ENCODE data around the gene DHRS12. TPM values are rescaled to one million over a fixed set of nuclear protein-coding genes. Genes with fewer than 3 reads are reported as not detected.

DHRS12 gene
- total and polyA plus RNA-seq, 8 donors: 4.2 to 27.2 (median 14.1) TPM; not detected in 1

DNA sequence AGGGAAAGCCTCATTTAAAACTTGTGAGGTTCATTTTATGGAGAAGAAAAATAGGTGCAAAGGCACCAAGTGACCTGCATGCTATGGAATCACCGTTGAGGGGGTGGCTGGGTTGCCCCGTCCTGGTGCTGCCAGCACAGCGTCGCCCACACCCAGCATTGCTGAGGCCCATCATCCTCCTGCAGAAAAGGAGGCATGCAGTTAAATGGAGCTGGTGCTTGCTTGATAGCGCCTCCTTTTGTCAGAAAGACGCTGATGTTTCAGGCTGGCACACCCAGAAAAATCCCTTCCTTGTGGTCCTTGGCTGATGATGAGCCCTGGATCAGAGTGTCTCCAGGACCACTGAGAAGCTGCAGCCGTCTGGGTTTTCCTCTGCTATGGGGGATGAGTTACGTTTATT lies 36.9 kb downstream of the DHRS12 start:
- H3K4me1 ChIP-seq: peaks cover 42 to 60% (median 50%) of the 10 kb centered on the region in 4 donors
- H3K27me3 ChIP-seq: no peaks in the 10 kb centered on the region
- no peaks in the 10 kb centered on the region for H3K9me3 ChIP-seq
- no peak for DNase-seq
- TF ChIP-seq POLR2AphosphoS5 (IDR thresholded peaks at IDR 0.05) (no peak), EP300 (IDR thresholded peaks at IDR 0.05) (no peak), POLR2A (IDR thresholded peaks at IDR 0.05) (no peak)
- TF ChIP-seq, protein P1, sequence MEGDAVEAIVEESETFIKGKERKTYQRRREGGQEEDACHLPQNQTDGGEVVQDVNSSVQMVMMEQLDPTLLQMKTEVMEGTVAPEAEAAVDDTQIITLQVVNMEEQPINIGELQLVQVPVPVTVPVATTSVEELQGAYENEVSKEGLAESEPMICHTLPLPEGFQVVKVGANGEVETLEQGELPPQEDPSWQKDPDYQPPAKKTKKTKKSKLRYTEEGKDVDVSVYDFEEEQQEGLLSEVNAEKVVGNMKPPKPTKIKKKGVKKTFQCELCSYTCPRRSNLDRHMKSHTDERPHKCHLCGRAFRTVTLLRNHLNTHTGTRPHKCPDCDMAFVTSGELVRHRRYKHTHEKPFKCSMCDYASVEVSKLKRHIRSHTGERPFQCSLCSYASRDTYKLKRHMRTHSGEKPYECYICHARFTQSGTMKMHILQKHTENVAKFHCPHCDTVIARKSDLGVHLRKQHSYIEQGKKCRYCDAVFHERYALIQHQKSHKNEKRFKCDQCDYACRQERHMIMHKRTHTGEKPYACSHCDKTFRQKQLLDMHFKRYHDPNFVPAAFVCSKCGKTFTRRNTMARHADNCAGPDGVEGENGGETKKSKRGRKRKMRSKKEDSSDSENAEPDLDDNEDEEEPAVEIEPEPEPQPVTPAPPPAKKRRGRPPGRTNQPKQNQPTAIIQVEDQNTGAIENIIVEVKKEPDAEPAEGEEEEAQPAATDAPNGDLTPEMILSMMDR (IDR thresholded peaks at IDR 0.05): no peak
- H3K36me3 ChIP-seq: peaks cover 0 to 32% (median 22%) of the 10 kb centered on the region in 4 donors
- H3K27ac ChIP-seq: no peak overlapping the region
- intact Hi-C loops (cut with DNase I; ENCODE audit: low total_unique reads): no loop called here
- 90 to 96% (median 92%) methylated on average over 8 of the region's 8 CpGs for WGBS, 5 donors
- no peak overlapping the region for H3K4me3 ChIP-seq

DNA sequence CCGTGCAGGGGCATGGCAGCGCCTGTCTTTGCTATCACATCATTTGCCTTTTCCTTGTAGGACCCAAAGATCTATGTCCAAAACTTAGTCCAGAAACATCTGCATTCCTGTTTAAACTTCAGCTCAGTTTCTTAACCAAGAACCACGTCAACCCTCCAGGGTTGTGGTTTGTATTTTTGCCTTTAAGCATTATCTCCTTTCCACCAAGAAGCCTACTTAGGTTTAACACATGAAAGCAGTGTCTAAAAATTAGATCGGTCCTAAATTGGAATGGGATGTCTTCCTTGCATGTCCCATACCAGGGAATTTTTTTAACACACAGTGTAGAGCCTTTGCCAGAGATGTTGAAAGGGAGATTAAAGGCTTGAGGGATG lies 38.8 kb downstream of the DHRS12 start:
- 56 to 69% (median 66%) methylated on average over 4 of the region's 4 CpGs for WGBS, 5 donors
- TF ChIP-seq EP300 (IDR thresholded peaks at IDR 0.05) (no peak), POLR2A (IDR thresholded peaks at IDR 0.05) (no peak), POLR2AphosphoS5 (IDR thresholded peaks at IDR 0.05) (no peak)
- TF ChIP-seq, protein P1 (IDR thresholded peaks at IDR 0.05): no peak

DNA sequence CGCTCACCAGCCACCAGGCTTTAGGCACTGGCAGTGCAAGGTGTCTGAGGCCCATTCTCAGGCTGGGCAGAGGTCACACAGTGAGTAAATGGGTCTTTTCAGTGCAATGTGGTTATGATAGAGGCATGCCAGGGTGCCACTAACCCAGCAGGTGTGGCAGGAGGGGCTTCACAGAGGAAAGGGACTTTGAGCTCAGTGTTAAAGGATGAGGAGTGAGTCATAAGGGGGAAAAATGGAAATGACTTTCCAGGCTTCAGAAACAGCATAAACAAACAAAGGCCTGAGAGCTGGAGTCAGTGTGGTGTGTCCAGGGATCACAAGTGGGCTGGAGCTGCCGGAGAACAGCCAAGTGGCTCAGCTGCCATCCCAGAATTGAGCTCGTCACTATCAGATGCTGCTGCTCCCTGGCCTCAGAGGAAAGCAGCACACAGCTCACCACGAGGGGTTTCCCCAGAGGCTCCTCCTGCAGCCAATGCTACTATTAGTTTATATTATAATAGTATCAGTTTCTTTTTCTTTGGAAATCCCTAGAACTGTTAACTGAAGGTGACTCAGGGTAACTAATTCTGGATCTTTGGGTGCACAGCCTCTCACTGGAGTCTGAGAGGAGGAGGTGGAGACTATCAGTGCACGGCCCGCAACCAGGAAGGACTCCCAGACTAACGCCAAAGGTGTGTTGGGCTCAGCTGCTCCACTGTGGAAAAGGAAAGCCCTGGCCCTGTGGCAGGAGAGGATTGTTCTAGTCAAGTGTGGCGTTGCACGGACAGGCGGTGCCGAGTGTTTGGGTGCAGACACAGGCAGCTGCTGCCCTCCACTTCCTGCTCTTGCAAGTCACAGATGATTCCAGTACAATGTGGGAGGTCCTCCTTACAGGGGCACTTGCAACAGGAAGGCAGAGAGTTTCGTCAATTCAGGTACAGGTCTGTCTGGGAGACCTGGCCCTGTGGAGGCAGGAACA lies 39.5 kb downstream of the DHRS12 start:
- no peak overlapping the region for H3K4me3 ChIP-seq

More for the DNA sequence above, 38.8 kb downstream of the DHRS12 start:
- peaks cover 0 to 46% (median 36%) of the 10 kb centered on the region in 4 donors for H3K36me3 ChIP-seq
- peaks cover 24 to 41% (median 32%) of the 10 kb centered on the region in 4 donors for H3K4me1 ChIP-seq
- no peak overlapping the region for H3K4me3 ChIP-seq
- H3K27me3 ChIP-seq: no peaks in the 10 kb centered on the region
- no peak for DNase-seq
- no peaks in the 10 kb centered on the region for H3K9me3 ChIP-seq
- peak overlapping the region; percentile 46 to 86 (median 77) for H3K27ac ChIP-seq
- intact Hi-C loops (cut with DNase I; ENCODE audit: low total_unique reads): no loop called here

DNA sequence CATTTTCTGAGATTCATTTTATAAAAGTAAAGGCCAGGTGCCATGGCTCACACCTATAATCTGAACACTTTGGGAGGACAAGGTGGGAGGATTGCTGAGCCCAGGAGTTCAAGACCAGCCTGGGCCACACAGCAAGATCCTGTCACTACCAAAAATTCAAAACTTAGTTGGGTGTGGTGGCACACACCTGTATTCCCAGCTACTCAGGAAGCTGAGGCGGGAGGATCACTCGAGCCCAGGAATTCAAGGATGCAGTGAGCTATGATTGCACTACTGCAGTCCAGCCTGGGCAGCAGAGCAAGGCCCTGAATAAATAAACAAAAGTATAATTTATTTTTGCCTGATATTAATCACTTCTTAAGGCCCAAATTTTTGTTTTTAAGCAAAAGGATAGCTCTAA lies 40.5 kb downstream of the DHRS12 start:
- peak overlapping the region in 4 of 5 donors; percentile 46 to 86 (median 78) for H3K27ac ChIP-seq

More for the DNA sequence above, 39.5 kb downstream of the DHRS12 start:
- peaks cover 17 to 34% (median 25%) of the 10 kb centered on the region in 4 donors for H3K4me1 ChIP-seq
- TF ChIP-seq POLR2A (IDR thresholded peaks at IDR 0.05): no peak
- TF ChIP-seq, protein P1 (IDR thresholded peaks at IDR 0.05): peak in 1 of 7 experiments; percentile 9
- peak in 2 of 3 donors; percentile 35 to 38 for TF ChIP-seq POLR2AphosphoS5 (IDR thresholded peaks at IDR 0.05)
- no peak for TF ChIP-seq EP300 (IDR thresholded peaks at IDR 0.05)
- no peaks in the 10 kb centered on the region for H3K9me3 ChIP-seq
- DNase-seq: peak; percentile 56 to 76
- H3K27me3 ChIP-seq: no peaks in the 10 kb centered on the region
- H3K36me3 ChIP-seq: peaks cover 6 to 53% (median 42%) of the 10 kb centered on the region in 4 donors
- H3K27ac ChIP-seq: peak overlapping the region; percentile 46 to 86 (median 77)
- intact Hi-C loops (cut with DNase I; ENCODE audit: low total_unique reads): no loop called here
- 19 to 30% (median 23%) methylated on average over 12 of the region's 12 CpGs for WGBS, 5 donors

More for the DNA sequence above, 40.5 kb downstream of the DHRS12 start:
- no peaks in the 10 kb centered on the region for H3K27me3 ChIP-seq
- H3K36me3 ChIP-seq: peaks cover 9 to 61% (median 50%) of the 10 kb centered on the region in 4 donors
- DNase-seq: no peak
- no peak for TF ChIP-seq POLR2AphosphoS5 (IDR thresholded peaks at IDR 0.05)
- no peak for TF ChIP-seq EP300 (IDR thresholded peaks at IDR 0.05)
- TF ChIP-seq POLR2A (IDR thresholded peaks at IDR 0.05): no peak
- TF ChIP-seq, protein P1 (IDR thresholded peaks at IDR 0.05): no peak
- H3K4me1 ChIP-seq: peaks cover 13 to 24% (median 18%) of the 10 kb centered on the region in 4 donors
- intact Hi-C loops (cut with DNase I; ENCODE audit: low total_unique reads): no loop called here
- WGBS, 5 donors: 89 to 95% (median 92%) methylated on average over 2 of the region's 2 CpGs
- H3K9me3 ChIP-seq: no peaks in the 10 kb centered on the region
- no peak overlapping the region for H3K4me3 ChIP-seq
